ENCODE data around the gene KCNQ1. TPM values are rescaled to one million over a fixed set of nuclear protein-coding genes. Genes with fewer than 3 reads are reported as not detected.

Gene KCNQ1
- total and polyA plus RNA-seq, 8 donors = 14.0 to 61.1 (median 46.7) TPM

DNA sequence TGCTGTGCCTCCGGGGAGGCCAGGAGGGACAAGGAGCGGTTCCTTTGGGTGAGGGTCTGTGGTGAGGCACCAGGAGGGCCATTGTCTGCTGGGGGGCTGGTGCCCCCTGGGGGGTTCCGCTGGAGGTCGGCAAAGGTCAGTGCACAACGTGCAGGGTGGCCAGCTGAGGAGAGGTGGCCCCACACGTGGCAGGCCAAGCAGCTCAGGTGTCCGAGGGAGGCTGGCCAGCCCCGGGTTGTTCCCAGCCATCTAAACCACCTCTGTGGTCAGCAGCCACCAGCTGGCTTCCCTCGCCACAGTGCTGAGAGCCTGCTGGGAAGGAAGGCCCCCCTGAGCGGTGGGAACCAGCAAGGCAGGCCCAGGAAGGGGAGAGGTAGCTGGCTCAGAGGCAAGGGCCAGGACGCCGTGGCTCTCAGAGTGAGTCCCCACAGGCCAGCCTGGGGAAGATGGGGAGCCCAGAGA lies 40.0 kb upstream of the KCNQ1 start:
- WGBS, 2 donors = 54 to 62% methylated on average over 12 of the region's 12 CpGs
- Histone ChIP-seq H3K4me3 (no peak overlapping the region), H3K27me3 (no peaks in the 10 kb centered on the region), H3K9me3 (no peaks in the 10 kb centered on the region), H3K36me3 (peaks cover 0 to 13% (median 10%) of the 10 kb centered on the region in 3 donors), H3K27ac (no peak overlapping the region), H3K4me1 (peaks cover 6 to 11% (median 8%) of the 10 kb centered on the region in 3 donors)
- intact Hi-C loops (cut with DNase I) = no loop called here
- DNase-seq (no peak), ATAC-seq (no peak), FAIRE-seq (no peak)
- no peak for TF ChIP-seq CTCF (IDR thresholded peaks at IDR 0.05)

DNA sequence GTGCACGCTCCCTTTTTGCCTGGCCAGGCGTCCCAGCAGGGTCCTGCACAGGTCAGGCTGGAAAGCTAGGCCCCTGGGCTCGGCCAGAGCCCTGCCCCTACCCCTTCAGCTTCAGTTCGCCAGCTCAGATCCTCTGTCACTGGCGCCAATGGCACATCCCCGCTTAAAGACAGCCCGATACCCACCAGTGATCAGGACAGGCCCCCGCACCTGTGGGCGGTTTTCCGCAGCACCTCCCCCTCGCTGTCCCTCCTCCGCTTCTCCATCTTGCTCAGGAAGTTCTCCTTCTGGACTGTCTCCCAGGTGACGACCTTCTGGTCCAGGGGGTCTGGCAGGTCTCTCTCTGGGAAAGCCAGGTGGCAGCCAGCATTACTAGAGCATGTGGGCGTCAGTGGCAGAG lies 38.4 kb upstream of the KCNQ1 start:
- no peak for TF ChIP-seq CTCF (IDR thresholded peaks at IDR 0.05)

GRCh38 chr11:2406878-2407410 lies 37.9 kb upstream of the KCNQ1 start:
- Histone ChIP-seq H3K9me3 (no peaks in the 10 kb centered on the region), H3K4me3 (no peak overlapping the region), H3K36me3 (peaks cover 0 to 13% (median 10%) of the 10 kb centered on the region in 3 donors), H3K27me3 (no peaks in the 10 kb centered on the region), H3K27ac (no peak overlapping the region), H3K4me1 (peaks cover under 1 to 3% (median 1%) of the 10 kb centered on the region in 3 donors)
- WGBS, 2 donors = 66 to 73% methylated on average over 20 to 24 of the region's 24 CpGs
- no peak for FAIRE-seq
- ATAC-seq = no peak
- DNase-seq = no peak
- intact Hi-C loops (cut with DNase I) = no loop called here
- no peak for TF ChIP-seq CTCF (IDR thresholded peaks at IDR 0.05)

More for the DNA sequence above, 38.4 kb upstream of the KCNQ1 start:
- no peak for DNase-seq
- Histone ChIP-seq H3K9me3 (no peaks in the 10 kb centered on the region), H3K27me3 (no peaks in the 10 kb centered on the region), H3K36me3 (peaks cover 0 to 13% (median 10%) of the 10 kb centered on the region in 3 donors), H3K4me3 (no peak overlapping the region), H3K4me1 (peaks cover 6 to 8% (median 6%) of the 10 kb centered on the region in 3 donors), H3K27ac (no peak overlapping the region)
- 64 to 88% methylated on average over 11 to 14 of the region's 14 CpGs for WGBS, 2 donors
- intact Hi-C loops (cut with DNase I) = no loop called here
- no peak for FAIRE-seq
- no peak for ATAC-seq

- no peak for FAIRE-seq
- peaks cover 0 to 4% (median 0%) of the 10 kb centered on the region in 3 donors for H3K36me3 ChIP-seq
- no peak for TF ChIP-seq CTCF (IDR thresholded peaks at IDR 0.05)
- H3K4me1 ChIP-seq = no peaks in the 10 kb centered on the region
- no peak overlapping the region for H3K27ac ChIP-seq
- no peak for ATAC-seq
- no peak for DNase-seq
- 37 to 69% methylated on average over 10 to 11 of the region's 11 CpGs for WGBS, 2 donors
- H3K9me3 ChIP-seq = no peaks in the 10 kb centered on the region
- no peaks in the 10 kb centered on the region for H3K27me3 ChIP-seq
- intact Hi-C loops (cut with DNase I) = no loop called here
- no peak overlapping the region for H3K4me3 ChIP-seq
Measured at GRCh38 chr11:2408671-2409070, 36.1 kb upstream of the KCNQ1 start.

DNA sequence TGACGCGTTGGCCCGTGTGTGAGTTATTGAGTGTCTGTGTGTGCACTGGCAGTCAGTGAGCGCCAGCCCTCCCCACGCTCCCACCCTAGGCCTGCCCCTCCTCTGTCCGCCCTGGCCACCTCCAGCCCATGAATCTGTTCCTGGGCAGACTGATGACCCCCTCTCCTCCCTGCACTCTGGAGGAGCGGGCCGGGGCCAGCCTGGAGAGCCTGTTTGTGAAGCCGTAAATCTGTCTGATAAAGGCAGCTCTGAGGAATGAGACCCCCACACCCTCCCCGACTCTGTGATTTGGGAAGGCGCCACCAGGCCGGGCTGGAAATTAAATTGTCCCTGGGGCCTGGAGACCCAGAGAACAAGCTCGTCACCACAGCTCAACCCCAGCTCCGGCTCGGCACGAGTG lies 35.7 kb upstream of the KCNQ1 start:
- no peak overlapping the region for H3K4me3 ChIP-seq
- H3K27me3 ChIP-seq = no peaks in the 10 kb centered on the region
- no peaks in the 10 kb centered on the region for H3K36me3 ChIP-seq
- TF ChIP-seq CTCF (IDR thresholded peaks at IDR 0.05) = no peak
- FAIRE-seq = no peak
- H3K9me3 ChIP-seq = no peaks in the 10 kb centered on the region
- no peaks in the 10 kb centered on the region for H3K4me1 ChIP-seq
- ATAC-seq = no peak
- H3K27ac ChIP-seq = no peak overlapping the region
- intact Hi-C loops (cut with DNase I) = no loop called here
- 37 to 47% methylated on average over 16 of the region's 16 CpGs for WGBS, 2 donors
- DNase-seq = no peak
